Caco-2 (cell line): ENCODE measurements around the gene COL27A1. TPM values are rescaled to one million over a fixed set of nuclear protein-coding genes. Genes with fewer than 3 reads are reported as not detected.

Experiments
- BruUV-seq: library from RNA; stranded (reverse); fragments of 400-500 nt; replicated peaks from 2 replicates; lab custom pipeline; 2021; lab: Mats Ljungman, UMichigan
- CTCF ChIA-PET: fragments of 300-600 bp; sonication (Branson Sonifier 250); formaldehyde crosslinking; loops from one replicate; lab custom pipeline; 2022; ENCODE audit warnings: antibody characterized with exemption; lab: Charles Lee
- POLR2A ChIA-PET: fragments of 300-600 bp; sonication (Branson Sonifier 250); formaldehyde crosslinking; loops from one replicate; lab custom pipeline; 2022; ENCODE audit warnings: antibody characterized with exemption; lab: Charles Lee
- DNase-seq, 2 experiments: peaks; one replicate each; pipeline versions ENCODE4 v3.0.0 to v3.0.0-alpha.2; 2020 to 2022
- H3K27me3 ChIP-seq: replicated peaks from 2 replicates; pipeline ENCODE4 v1.6.0; 2011; ENCODE audit warnings: low read length; ENCODE audit not compliant: control insufficient read depth, insufficient read depth
- H3K36me3 ChIP-seq: 2 replicates; pipeline ENCODE4 v1.5.1; 2011; ENCODE audit warnings: low read length; ENCODE audit not compliant: control insufficient read depth, insufficient read depth
- H3K4me1 ChIP-seq: fragments of 250-450 bp; sonication (Bioruptor Pico); 2 replicates; pipeline ENCODE4 v1.5.1; 2020; ENCODE audit warnings: mild to moderate bottlenecking
- H3K4me3 ChIP-seq: 2 replicates; pipeline ENCODE4 v1.5.1; 2011; ENCODE audit warnings: low read depth, mild to moderate bottlenecking, control low read depth, low read length
- H3K9me3 ChIP-seq: fragments of 250-450 bp; sonication (Bioruptor Pico); 2 replicates; pipeline ENCODE4 v1.5.1; 2020; ENCODE audit warnings: mild to moderate bottlenecking, moderate library complexity
- H3K27ac Mint-ChIP-seq: one replicate; pipeline ENCODE4 v1.8.0; 2022; ENCODE audit warnings: mixed read lengths; ENCODE audit not compliant: unreplicated experiment
- H3K27me3 Mint-ChIP-seq: one replicate; pipeline ENCODE4 v1.8.0; 2022; ENCODE audit warnings: mixed read lengths; ENCODE audit not compliant: insufficient read depth, unreplicated experiment
- H3K36me3 Mint-ChIP-seq: one replicate; pipeline ENCODE4 v1.8.0; 2022; ENCODE audit warnings: mild to moderate bottlenecking, mixed read lengths; ENCODE audit not compliant: insufficient read depth, unreplicated experiment
- H3K4me1 Mint-ChIP-seq: one replicate; pipeline ENCODE4 v1.8.0; 2022; ENCODE audit warnings: low read depth, mixed read lengths; ENCODE audit not compliant: unreplicated experiment
- H3K4me3 Mint-ChIP-seq: one replicate; pipeline ENCODE4 v1.8.0; 2022; ENCODE audit warnings: mild to moderate bottlenecking, moderate library complexity, mixed read lengths; ENCODE audit not compliant: unreplicated experiment
- H3K9me3 Mint-ChIP-seq: one replicate; pipeline ENCODE4 v1.8.0; 2022; ENCODE audit warnings: mixed read lengths; ENCODE audit not compliant: unreplicated experiment
- intact Hi-C: fragments of 100-400 bp; cut with micrococcal nuclease; formaldehyde crosslinking; loops from one replicate; pipeline ENCODE4 v1.10.0; 2022; ENCODE audit not compliant: unreplicated experiment
- total RNA-seq: library from RNA; stranded (reverse); gene quantifications from 2 replicates; pipeline ENCODE4 v1.2.3, GENCODE V29; 2022
- TF ChIP-seq, protein P1 (sequence below), 2 experiments: fragments of 200-600 bp in 1 of 2; IDR thresholded peaks; 1 replicate in 1 of 2; 2 replicates in 1 of 2; pipeline versions ENCODE4 v1.5.1 to v1.8.0; 2011 to 2022; ENCODE audit warnings: antibody characterized with exemption in 1 of 2, control low read depth in 1 of 2, inconsistent platforms in 1 of 2, low read depth in 1 of 2, low read length in 1 of 2, mild to moderate bottlenecking in 1 of 2, moderate library complexity in 1 of 2; ENCODE audit not compliant: insufficient read depth in 1 of 2, severe bottlenecking in 1 of 2, unreplicated experiment in 1 of 2

Gene COL27A1
- total RNA-seq, 1 experiment from 2014 or later = 31.1 TPM

GRCh38 chr9:114247491-114247890 lies 92.2 kb downstream of the COL27A1 start:
- H3K9me3 Mint-ChIP-seq = no peaks in the 10 kb centered on the region
- H3K36me3 ChIP-seq = no peaks in the 10 kb centered on the region; the same call in 1 of the 2 replicates
- H3K4me1 Mint-ChIP-seq = no peaks in the 10 kb centered on the region
- TF ChIP-seq, protein P1, sequence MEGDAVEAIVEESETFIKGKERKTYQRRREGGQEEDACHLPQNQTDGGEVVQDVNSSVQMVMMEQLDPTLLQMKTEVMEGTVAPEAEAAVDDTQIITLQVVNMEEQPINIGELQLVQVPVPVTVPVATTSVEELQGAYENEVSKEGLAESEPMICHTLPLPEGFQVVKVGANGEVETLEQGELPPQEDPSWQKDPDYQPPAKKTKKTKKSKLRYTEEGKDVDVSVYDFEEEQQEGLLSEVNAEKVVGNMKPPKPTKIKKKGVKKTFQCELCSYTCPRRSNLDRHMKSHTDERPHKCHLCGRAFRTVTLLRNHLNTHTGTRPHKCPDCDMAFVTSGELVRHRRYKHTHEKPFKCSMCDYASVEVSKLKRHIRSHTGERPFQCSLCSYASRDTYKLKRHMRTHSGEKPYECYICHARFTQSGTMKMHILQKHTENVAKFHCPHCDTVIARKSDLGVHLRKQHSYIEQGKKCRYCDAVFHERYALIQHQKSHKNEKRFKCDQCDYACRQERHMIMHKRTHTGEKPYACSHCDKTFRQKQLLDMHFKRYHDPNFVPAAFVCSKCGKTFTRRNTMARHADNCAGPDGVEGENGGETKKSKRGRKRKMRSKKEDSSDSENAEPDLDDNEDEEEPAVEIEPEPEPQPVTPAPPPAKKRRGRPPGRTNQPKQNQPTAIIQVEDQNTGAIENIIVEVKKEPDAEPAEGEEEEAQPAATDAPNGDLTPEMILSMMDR (IDR thresholded peaks at IDR 0.05; ENCODE audit: insufficient read depth in 1 of 2, low read depth in 1 of 2, low read length in 1 of 2, severe bottlenecking in 1 of 2, unreplicated experiment in 1 of 2) = no peak
- peaks cover 6% of the 10 kb centered on the region for H3K36me3 Mint-ChIP-seq
- ChIA-PET POLR2A (no interaction called here), CTCF (no interaction called here)
- intact Hi-C loops = no loop called here
- no peaks in the 10 kb centered on the region for H3K27me3 Mint-ChIP-seq
- H3K27me3 ChIP-seq = no peaks in the 10 kb centered on the region
- no peaks in the 10 kb centered on the region for H3K4me1 ChIP-seq
- DNase-seq = no peak
- H3K4me3 ChIP-seq = no peak overlapping the region
- H3K27ac Mint-ChIP-seq = no peak overlapping the region
- no TSS peak for BruUV-seq
- H3K4me3 Mint-ChIP-seq = no peak overlapping the region
- no peaks in the 10 kb centered on the region for H3K9me3 ChIP-seq

DNA sequence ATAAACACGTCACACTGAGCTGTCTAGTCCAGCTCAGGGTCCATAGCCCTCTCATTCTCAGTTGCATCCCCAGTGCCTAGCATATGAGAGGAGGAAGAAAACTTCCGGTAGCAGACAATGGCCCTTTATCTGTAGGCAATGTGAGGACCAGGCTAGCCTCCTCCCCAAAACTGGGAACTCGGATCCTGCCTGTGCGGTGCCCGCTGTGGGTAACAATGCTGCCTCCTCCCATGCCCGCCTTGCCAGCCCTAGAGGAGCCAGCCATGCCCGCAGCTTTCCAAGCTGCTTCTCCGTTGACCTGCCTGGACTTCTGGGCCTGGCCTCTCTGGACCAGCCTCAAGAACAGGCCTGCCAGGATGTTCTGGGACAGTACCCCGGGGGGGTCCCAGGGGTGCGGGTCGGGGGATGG lies 93.0 kb downstream of the COL27A1 start:
- TF ChIP-seq, protein P1 (IDR thresholded peaks at IDR 0.05; ENCODE audit: insufficient read depth in 1 of 2, low read depth in 1 of 2, low read length in 1 of 2, severe bottlenecking in 1 of 2, unreplicated experiment in 1 of 2) = no peak
- Histone ChIP-seq H3K4me1 (no peaks in the 10 kb centered on the region), H3K4me3 (no peak overlapping the region), H3K9me3 (no peaks in the 10 kb centered on the region), H3K27me3 (no peaks in the 10 kb centered on the region), H3K36me3 (no peaks in the 10 kb centered on the region; the same call in 1 of the 2 replicates)
- H3K9me3 Mint-ChIP-seq = no peaks in the 10 kb centered on the region
- peaks cover 4% of the 10 kb centered on the region for H3K36me3 Mint-ChIP-seq
- intact Hi-C loops = no loop called here
- ChIA-PET POLR2A (no interaction called here), CTCF (no interaction called here)
- no peaks in the 10 kb centered on the region for H3K4me1 Mint-ChIP-seq
- DNase-seq = no peak
- H3K4me3 Mint-ChIP-seq = no peak overlapping the region
- no peak overlapping the region for H3K27ac Mint-ChIP-seq
- no peaks in the 10 kb centered on the region for H3K27me3 Mint-ChIP-seq
- no TSS peak for BruUV-seq

DNA sequence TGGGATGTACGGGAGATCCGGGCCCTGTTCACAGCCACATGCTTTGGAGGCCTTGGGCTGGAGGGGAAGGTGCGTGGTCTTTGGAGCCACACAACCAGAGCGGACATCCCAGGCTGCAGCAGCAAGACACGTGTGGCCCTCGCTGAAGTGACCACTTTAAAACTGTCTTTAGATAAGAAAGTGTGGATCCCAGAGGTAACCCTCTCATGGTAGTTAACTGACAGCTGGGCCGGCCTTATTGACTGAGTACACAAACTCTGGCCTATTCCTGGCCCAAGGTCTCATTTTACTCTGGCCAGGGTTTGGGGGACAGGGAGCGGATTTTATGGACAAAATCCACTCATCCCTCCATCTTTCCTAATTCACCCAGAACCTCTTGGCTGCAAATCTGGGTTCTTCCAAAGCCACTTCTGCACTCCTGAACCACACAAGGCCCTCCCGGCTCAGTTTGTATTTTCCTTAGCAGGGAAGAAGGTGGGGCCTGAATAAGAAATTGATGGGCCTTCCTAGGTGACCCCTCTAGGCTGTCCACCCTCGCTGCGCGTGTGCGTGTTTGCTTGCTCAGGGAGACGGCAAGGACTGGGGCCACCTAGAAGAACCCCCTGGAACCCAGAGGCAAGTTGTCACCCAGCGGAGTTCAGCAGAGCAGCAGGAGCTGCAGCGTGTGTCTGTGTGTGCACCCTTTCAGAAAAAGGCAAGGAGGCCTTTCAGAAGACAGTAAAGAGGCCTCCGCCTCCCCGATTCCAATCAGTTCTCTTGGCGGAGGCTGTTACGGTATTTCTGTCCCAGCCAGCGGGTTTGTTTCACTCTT lies 94.3 kb downstream of the COL27A1 start:
- H3K27ac Mint-ChIP-seq = no peak overlapping the region
- Histone ChIP-seq H3K27me3 (no peaks in the 10 kb centered on the region), H3K36me3 (no peaks in the 10 kb centered on the region; the same call in 1 of the 2 replicates), H3K4me3 (no peak overlapping the region), H3K4me1 (no peaks in the 10 kb centered on the region), H3K9me3 (no peaks in the 10 kb centered on the region)
- ChIA-PET POLR2A (no interaction called here), CTCF (no interaction called here)
- no peak for DNase-seq
- H3K4me3 Mint-ChIP-seq = no peak overlapping the region
- H3K9me3 Mint-ChIP-seq = no peaks in the 10 kb centered on the region
- H3K27me3 Mint-ChIP-seq = no peaks in the 10 kb centered on the region
- TF ChIP-seq, protein P1 (IDR thresholded peaks at IDR 0.05; ENCODE audit: insufficient read depth in 1 of 2, low read depth in 1 of 2, low read length in 1 of 2, severe bottlenecking in 1 of 2, unreplicated experiment in 1 of 2) = no peak
- H3K4me1 Mint-ChIP-seq = no peaks in the 10 kb centered on the region
- intact Hi-C loops = no loop called here
- H3K36me3 Mint-ChIP-seq = peaks cover 10% of the 10 kb centered on the region
- no TSS peak for BruUV-seq
